Activated CD4-positive, alpha-beta T cell treated with anti-CD3 and anti-CD28 coated beads for 1 hour (primary cell): Measurements from ENCODE around the gene RMND5A.
"Not testable (repeated sequence)": the region's sequence is repeated elsewhere in the genome, so short reads cannot be mapped to it uniquely, and the experiment has no call there.

Experiments used
- DNase-seq: peaks from one replicate; pipeline ENCODE4 v3.0.0-alpha.2; 2020

The RMND5A gene

DNA sequence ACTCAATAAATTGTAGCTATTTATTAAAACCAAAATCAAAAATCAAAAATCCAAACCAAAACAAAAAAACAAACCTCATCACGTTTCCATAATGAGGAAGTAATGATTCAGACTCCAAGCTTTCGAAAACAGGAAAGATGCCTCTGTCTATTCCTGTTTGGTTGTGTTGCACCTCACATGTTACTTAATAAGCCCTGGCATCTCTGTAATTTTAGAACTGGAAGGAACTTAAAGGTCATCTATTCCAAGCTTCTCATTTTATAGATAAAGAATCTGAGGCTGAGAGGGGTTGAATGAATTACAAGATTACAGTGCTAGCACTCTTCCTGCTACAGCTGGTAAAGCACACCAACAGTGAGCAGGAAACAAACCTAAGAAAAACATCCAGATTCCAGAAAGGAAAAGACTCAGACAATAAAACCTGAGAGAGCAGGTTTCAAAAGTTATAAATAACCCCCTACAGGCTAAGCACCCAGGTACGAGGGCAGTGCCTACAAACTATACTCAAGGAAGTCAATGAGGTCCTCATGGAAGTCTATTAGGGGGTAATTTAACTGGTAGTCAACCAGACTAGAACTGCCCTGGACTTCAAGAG lies 5.4 kb upstream of the RMND5A start:
- not testable (repeated sequence) for DNase-seq

DNA sequence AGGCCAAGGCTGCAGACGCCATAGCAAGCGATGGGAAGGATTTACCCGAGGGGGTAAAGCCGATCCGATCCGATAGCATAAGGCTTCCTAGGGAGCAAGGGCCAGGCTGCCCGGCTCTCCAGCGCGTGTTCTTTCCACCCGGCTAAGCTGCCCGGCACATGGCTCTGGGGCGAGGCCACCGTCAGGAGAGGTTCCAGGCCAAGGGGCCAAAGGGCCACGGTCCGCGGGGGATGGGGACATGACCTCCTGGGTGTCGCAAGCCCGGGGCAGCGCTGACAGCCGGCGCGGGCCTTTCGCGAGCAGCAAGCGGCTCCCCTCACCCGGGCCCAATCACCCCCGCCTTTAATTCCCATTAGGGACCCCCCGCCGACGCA lies 841 bp upstream of the RMND5A start:
- DNase-seq, result not testable (repeated sequence)

DNA sequence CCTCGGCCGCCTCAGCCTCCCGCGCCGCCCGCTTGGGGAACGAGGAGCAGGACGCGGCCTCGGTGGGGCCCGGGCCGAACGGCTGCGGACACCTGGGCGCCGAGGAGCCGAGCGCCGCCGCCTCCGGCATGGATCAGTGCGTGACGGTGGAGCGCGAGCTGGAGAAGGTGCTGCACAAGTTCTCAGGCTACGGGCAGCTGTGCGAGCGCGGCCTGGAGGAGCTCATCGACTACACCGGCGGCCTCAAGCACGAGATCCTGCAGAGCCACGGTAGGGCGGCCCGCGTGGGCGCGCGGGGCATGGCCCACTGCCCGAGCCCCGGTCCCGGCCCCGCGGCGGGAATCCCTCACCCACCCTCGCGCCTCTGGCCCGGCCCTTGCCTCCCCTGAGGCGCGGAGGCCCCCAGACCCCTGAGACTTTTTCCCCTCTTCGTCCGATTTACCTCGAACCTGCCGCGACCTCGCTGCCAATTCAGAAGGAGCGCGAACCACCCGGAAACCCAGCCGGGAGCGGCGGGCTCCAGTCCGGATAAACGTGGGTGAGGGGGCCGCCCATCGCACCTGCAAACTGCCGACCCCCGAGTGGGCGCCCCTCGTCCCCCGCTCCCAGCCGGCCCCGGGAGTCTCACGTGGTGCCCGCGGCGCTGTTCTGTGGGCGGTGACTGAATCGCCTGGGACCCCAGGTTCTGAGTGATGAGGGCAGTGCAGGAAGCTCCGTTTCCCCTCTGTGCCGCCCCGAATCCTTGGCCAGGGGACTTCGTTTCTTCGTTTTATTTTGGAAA lies 639 bp downstream of the RMND5A start:
- DNase-seq, result peak; percentile 36

DNA sequence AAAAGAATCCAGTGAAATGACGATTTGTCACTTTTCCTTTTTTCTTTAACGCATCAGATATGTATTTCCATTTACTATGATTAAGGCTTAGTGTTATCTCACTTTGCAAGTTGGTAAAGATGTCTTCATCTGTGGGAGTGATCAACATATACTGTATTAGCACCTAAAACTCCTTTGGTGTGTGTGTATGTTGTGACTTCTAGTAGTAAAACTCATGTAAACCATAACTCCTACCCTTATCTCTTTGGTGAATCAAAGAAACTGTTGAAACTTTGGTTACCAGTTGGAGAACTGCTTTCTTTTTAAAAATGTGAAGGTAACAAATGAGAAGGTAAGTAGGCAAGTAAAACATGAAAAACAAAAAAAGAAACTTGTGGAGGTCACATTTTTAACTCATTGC lies 5.6 kb downstream of the RMND5A start:
- not testable (repeated sequence) for DNase-seq

DNA sequence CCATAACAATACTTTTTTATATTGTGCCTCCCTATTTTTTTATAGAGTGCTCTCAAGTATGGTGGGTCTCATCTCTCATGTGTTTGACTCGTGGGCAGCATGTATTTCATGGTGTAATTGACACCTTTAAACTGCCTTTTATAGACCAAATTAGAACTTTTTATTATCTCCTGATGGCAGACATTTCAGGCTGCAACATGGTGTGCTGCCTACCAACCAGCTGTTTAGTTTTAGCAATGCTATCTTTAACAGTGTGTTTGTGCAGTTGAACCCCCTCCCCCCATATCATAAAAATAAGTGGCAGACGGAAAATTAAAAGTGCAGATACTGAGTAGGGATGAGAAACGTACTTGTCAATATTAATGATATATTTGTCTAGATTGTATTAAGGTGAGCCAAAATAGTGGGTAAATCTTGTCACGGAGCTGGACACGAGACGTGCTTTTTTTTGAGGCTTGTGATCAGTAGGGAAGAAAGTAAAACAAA lies 12.0 kb downstream of the RMND5A start:
- DNase-seq, result not testable (repeated sequence)

DNA sequence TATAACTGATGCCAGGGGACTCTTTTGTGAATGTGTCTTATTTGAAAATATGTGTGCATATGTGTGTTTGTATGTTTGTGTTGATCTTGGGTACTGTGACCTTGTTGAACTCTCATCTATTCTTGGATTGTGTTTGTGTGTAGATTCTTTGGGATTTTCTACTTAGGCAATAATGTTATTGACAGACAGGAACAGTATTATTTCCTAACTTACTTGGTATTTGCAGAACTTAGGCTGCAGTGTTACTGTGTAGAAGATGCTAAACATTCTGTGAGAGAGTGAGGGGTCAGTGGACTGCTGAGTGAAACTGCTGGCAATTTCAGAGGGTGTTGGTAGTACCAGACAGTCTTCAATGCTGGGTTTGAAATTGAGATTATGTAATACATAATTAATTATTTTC lies 12.7 kb downstream of the RMND5A start:
- not testable (repeated sequence) for DNase-seq

DNA sequence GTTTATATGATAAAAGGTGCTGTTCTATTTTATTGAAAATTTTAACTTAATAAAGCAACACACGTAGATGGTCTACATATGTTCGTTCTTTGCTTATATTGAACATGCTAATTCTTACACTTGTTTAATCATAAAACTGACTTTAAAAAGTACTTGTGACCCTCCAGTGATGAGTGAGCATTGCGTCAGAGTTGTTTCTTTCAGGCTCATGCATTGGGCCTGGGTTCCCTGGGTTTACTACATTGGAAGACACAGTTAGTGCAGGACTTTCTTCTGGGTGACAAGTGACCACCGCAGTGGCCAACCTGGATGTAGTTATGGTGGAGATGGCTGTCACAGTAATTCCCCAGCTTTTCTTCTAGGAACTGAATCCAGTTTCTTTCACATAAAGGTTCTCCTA lies 13.4 kb downstream of the RMND5A start:
- not testable (repeated sequence) for DNase-seq

DNA sequence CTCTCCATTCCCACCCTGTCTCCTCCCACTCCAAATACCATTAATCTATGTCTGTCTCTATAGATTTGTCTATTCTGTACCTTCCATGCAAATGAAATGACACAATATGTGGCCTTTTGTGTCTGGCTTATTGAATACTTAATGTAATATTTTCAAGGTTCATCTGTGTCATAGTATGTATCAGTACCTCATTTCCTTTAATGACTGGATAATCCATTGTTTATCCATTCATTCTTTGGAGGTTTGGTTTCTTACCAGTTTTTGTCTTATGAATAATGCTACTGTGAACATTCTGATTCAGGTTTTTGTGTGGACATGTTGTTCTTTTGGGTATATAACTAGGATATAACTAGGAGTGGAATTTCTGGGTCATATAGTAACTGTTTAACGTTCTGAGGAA lies 14.8 kb downstream of the RMND5A start:
- DNase-seq, result not testable (repeated sequence)

DNA sequence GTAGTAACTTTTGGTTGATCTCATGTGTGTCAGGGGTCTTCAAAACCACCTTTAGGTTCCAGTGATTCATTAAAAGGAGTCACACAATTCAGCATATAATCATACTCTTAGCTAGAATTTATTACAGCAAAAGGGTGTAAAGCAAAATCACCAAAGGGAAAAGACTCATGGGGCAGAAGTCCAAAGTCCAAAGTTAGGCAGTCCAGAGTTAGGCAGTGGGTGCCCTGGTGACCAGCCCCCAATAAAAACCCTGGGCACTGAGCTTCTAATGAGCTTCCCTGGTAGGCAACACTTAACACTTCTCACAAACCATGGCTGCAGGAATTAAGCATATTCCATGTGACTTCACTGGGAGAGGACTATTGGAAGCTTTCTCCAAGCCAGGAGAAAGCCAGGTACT lies 19.4 kb downstream of the RMND5A start:
- not testable (repeated sequence) for DNase-seq

DNA sequence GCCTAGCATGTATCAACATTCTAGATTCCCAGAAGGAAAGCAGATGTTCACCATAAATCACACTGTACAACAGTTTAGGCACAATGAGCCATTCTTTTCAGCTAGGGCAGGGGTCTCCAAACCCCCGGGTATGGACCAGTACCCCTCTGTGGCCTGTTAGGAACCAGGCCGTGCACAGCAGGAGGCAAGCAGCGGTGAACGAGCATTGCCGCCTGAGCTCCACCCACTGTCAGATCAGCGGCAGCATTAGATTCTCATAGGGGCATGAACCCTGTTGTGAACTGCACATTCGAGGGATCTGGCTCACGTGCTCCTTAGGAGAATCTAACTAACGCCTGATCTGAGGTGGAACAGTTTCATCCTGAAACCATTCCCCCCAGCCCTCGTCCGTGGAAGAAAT lies 19.8 kb downstream of the RMND5A start:
- not testable (repeated sequence) for DNase-seq

DNA sequence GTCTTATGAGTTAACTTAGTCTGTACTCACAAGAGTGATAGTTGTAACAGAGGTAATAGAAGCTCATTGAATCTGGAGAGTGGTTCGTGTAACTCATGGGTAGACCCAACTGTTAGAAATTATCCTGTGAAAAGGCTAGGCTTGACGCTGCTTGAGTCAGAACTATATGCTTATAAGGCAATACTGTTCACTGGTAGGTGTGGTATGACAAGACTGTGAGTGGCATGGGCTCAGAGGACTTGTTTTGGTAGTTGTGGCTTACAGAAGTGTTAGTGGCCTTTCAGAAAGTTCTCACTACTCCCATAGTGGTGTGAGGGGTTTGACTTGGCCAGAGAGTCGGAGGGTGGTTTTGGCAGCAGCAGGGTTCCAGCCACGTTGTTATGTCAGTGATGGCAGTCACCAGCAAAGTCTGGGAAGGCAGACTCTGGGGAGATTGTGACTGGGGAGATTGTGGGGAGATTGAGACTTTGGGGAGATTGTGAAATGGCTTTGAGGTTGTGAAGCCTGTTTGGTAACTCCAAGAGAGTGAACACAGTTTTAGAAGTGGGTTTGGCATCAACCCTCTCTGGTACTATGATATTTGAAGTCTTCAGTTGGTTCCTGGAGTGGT lies 21.9 kb downstream of the RMND5A start:
- DNase-seq, result not testable (repeated sequence)

DNA sequence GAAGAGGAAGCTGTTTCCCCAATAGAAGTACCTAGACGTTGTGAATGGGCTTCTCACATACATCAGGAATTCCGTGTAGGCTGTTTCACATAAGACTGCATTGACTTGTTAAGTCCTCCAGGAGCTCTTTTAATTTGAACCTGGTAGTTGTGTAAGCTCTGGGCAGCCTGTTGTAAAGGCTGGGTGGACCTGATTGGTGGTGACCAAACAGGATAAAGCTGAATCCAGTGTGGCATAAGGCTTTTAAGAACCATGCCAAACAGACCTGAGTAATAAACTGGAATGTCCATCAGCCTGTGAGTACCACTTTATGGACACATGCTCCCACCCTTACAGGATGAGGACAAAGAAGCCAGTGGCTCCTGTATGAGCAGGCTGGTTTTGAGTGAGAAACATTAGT lies 24.1 kb downstream of the RMND5A start:
- DNase-seq, result no peak

DNA sequence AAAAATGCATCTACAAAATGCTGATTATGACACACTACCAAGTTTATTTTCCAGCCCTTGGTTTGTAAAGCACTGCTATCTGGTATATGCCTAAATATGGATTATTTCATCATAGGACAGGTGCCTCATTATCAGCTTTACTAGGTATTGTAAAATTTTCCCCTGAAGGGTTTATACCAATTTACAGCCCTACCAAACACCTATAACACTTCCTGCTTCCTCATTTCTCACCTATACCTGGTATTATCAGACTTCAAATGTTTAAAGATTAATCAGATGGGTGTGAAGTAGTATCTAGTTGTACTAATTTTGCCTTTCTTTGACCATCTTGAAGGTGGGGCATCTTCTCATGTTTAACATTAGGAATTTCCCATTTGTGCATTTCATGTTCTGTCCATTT lies 26.8 kb downstream of the RMND5A start:
- no peak for DNase-seq

DNA sequence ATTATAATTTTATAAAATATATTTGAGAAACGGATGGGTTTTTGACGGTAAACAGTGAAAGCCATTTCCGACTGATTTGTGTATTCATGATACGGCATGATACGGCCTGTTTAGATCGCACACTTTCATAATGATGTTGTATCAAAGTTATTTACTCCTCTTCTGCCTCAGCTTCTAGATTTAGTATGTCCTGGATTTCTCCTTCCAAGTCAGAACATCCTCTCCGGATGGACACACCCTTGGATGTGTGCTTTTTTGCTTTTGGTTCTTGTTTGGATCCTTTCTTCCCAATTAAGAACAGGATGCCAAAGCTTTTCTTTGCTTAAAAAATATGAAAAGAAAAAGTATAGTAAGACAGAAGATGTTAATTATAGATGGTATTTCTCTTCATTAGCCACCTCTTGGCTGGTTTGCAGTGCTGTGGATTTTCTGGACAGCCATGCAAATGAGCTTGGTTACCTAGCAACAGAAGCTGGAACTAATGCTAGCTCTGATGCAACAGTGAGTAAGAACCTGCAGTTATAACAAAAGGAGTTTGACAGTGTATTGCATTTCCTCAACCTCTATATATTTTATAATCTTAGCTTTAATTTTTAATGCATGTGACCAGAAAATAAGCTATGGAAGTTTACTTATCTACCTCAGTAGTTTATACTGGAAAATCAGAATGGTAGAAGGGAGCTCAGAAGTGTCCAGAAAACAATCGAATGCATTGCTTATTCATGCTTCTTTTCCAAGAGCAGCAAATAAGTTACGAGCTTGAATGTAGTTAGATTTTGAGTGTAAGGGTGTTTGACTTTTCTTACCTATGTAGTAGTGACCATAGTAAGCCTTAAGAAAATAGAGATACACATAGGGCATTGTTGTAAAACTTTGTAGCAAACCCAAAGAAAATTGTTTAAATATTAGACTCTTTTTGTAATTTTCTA lies 27.9 kb downstream of the RMND5A start:
- no peak for DNase-seq

DNA sequence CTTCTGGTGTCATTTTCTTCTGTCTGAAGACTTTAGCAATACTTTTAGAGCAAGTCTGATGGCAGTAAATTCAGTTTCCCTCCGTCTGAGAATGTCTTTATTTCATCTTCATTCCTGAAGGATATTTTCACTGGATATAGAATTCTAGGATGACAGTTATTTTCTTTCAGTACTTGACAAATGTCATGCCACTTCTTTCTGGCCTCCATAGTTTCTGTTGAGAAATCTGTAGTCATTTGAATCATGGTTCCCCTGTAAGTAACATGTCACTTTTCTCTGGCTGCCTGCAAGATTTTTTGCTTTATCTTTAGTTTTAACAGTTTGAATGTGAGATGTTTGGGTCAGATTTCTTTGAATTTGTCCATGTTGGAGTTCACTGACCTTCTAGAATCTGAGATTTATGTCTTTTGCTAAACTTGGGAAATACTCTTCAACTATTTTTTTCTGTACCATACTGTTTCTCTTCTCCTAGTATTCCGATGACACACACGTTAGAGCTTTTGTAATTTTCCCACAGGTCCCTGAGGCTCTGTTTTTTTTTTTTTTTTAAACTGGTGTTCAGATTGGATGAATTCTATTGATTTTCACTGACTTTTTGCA lies 30.2 kb downstream of the RMND5A start:
- no peak for DNase-seq

DNA sequence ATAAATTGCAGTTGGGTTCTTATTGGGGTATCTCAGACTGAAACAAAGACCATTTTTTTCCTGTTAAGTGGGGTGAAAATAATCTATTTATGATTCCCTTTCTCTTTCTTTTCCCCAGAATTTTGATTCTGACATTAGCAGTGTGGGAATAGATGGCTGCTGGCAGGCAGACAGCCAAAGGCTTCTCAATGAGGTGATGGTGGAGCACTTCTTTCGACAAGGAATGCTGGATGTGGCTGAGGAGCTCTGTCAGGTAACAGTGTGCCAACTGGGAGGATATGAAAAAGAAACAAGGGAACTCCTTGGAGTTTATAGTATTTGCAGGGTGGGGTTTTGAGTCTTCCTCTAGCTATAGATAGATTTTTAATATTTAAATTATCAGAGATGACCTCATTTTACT lies 31.7 kb downstream of the RMND5A start:
- DNase-seq, result no peak

DNA sequence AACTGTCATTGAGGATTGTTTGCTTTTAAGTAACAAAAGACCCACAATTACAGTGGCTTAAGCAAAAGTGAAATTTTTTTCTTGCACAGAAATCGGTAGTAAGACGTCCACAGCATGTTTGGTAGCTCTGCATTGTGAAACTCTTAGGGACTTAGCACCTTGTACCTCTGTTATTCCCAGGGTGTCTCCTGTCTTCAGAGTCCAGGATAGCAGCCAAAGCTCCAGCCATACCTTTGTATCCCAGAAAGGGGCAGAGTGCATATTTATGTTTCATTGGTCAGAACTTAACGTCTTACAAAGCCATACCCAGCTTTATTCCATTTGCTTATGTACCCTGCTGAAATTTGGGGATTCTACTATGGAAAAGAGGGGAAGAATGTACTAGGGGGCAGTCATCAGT lies 32.8 kb downstream of the RMND5A start:
- no peak for DNase-seq

DNA sequence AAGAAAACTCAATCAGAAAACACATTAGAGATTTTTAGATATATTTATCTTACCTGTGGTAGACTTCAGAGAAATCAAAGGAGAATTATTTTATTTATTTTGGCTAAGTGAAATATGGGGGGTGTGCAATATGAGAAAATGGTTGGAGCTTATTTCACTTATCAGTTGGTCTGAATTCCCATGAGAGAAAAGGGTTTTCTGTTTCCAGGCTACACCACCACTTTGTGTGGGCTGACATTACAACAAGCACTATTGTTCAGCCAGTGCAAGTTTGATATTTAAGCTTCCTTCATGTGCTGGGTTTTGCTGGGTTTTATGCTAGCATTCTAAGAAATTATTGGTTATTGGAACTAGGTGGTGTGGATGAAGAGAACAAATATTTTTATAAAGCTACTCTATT lies 33.5 kb downstream of the RMND5A start:
- no peak for DNase-seq

DNA sequence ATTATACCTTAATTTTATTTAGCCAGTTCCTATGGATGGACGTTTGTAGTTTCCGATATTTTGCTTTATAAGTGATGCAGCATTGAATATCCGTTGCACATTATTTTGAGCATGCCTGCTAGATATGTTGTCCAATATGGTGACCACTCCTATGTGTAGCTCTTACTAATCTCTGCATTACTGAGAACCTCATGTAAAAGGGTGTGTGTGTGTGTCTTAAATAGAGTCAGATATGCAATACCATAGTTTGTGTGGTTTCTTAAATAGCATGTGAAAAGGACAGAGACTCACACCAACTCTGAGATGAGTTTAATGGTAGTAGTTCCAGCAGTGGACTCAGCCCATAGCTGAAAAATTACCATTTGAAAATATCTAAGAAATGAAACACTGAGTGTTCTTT lies 38.3 kb downstream of the RMND5A start:
- no peak for DNase-seq

DNA sequence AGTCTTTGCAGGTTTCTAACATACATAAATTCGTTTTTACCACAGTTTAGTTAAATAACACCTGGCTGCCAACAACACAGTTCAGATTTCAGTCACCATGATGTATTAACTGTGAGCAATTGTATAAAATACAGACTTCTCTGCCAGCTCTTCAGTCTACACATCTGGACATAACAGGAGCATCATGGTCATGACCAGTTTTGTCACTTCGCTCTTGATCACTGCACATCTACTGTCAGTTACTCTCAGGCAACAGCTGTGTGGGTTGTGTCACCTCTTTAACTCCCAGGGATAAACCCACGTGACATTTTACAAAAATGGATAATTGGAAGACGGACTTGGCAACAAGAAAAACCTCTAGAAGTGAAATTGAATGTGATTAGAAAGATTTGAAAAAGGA lies 40.3 kb downstream of the RMND5A start:
- no peak for DNase-seq

DNA sequence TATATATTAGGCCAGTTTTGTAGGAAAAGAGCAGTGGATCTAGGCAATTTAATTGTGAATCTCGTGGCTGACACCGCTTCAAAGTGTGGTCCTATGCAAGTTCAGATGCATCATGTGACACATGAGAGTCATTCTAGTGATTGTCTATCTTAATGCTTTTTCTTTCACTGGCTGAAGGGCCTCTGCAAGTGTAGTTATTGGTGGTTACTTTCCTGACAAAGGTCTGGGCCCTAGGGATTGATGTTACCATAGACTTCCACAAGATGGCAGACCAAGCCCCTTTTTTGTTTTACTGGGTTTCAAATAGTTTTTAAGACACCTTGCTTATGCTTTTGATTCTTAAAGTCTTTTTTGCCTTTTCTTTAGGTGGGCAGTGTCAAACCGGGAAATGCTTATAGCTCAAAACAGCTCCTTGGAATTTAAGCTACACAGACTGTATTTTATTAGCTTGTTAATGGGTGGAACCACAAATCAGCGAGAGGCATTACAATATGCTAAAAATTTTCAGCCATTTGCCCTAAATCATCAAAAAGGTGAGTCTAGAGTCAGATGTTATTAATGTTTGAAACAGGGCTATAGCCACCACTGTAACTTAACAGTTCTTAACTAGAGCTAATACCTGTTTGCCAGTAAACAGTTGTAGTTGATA lies 44.7 kb downstream of the RMND5A start:
- DNase-seq, result no peak

DNA sequence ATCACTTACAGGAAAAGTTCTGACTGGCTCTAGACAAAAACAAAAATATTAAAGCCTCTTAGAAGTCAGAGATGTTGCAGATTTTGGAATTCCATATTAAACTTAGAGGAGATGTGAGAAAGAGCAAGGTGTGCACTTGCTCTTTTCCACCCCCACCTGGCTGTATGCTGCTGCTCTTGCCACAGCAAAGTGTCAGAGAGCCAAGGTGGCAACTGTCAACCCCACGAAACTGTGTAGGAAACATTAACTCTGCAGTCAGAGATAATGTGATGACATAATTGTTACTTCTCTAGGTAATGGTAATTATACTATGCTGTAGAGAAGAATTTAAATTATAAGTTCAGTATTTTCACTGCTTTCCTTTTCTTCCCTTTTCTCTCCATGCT lies 45.2 kb downstream of the RMND5A start:
- DNase-seq, result no peak
